K562 (cell line): Measurements from ENCODE around the gene CIAO3. TPM values are rescaled to one million over a fixed set of nuclear protein-coding genes. Genes with fewer than 3 reads are reported as not detected.

Source experiments
- BHLHE40 ChIP-seq: IDR thresholded peaks from 2 replicates; pipeline ENCODE4 v1.6.1; 2011; ENCODE audit warnings: low read length, improper control_type of control experiment
- EGR1 ChIP-seq: fragments of 450-650 bp; conservative IDR thresholded peaks from 2 replicates; pipeline ENCODE4 v1.6.1; 2017; ENCODE audit warnings: mild to moderate bottlenecking
- EP400 ChIP-seq: fragments of 450-650 bp; IDR thresholded peaks from 2 replicates; pipeline ENCODE4 v1.6.1; 2017; ENCODE audit warnings: antibody characterized with exemption, mild to moderate bottlenecking, moderate library complexity
- FIP1L1 ChIP-seq: fragments of 200-400 bp; formaldehyde crosslinking; IDR thresholded peaks from 2 replicates; pipeline ENCODE4 v1.6.1; 2018; ENCODE audit warnings: mild to moderate bottlenecking, low read depth, low read length; ENCODE audit not compliant: poor library complexity, severe bottlenecking
- GABPB1 ChIP-seq: sonication (generic); formaldehyde crosslinking; IDR thresholded peaks from 2 replicates; pipeline ENCODE4 v1.8.0; 2022; ENCODE audit warnings: mild to moderate bottlenecking, missing genetic modification reagents
- KHSRP ChIP-seq: fragments of 450-650 bp; IDR thresholded peaks from 2 replicates; pipeline ENCODE4 v1.6.1; 2017
- MCM7 ChIP-seq, 2 experiments: fragments of 450-650 bp; IDR thresholded peaks; 2 replicates each; pipeline ENCODE4 v1.6.1; 2016 to 2018
- NFIC ChIP-seq: fragments of 450-650 bp; IDR thresholded peaks from 2 replicates; pipeline ENCODE4 v1.6.1; 2017; ENCODE audit warnings: mild to moderate bottlenecking, inconsistent platforms
- POLR2G ChIP-seq: fragments of 200-400 bp; formaldehyde crosslinking; IDR thresholded peaks from 2 replicates; pipeline ENCODE4 v1.6.1; 2017; ENCODE audit warnings: low read depth, mild to moderate bottlenecking, antibody characterized with exemption, low read length, moderate library complexity
- RB1 ChIP-seq: fragments of 450-650 bp; IDR thresholded peaks from 2 replicates; pipeline ENCODE4 v1.6.1; 2017; ENCODE audit warnings: low read depth, mild to moderate bottlenecking
- RBBP5 ChIP-seq: fragments of 200-600 bp; sonication (generic); IDR thresholded peaks from 2 replicates; pipeline ENCODE4 v1.6.1; 2012; ENCODE audit warnings: borderline replicate concordance, mild to moderate bottlenecking, low read length, control low read depth, inconsistent platforms; ENCODE audit not compliant: insufficient read depth, poor library complexity, severe bottlenecking
- RBM34 ChIP-seq: fragments of 200-400 bp; formaldehyde crosslinking; IDR thresholded peaks from 2 replicates; pipeline ENCODE4 v1.6.1; 2018; ENCODE audit warnings: low read length, borderline replicate concordance; ENCODE audit not compliant: insufficient read depth
- SIN3B ChIP-seq: fragments of 450-650 bp; IDR thresholded peaks from 2 replicates; pipeline ENCODE4 v1.6.1; 2017; ENCODE audit warnings: low read depth, mild to moderate bottlenecking, moderate library complexity
- SMC3 ChIP-seq: conservative IDR thresholded peaks from 2 replicates; pipeline ENCODE4 v1.6.1; 2011; ENCODE audit warnings: low read depth, low read length, improper control_type of control experiment; ENCODE audit not compliant: insufficient read depth
- THAP12 ChIP-seq: fragments of 250-450 bp; sonication (Bioruptor Pico); IDR thresholded peaks from 2 replicates; pipeline ENCODE4 v1.9.0; 2021; ENCODE audit warnings: mild to moderate bottlenecking, inconsistent platforms
- ZNF253 ChIP-seq: fragments of 250-450 bp; sonication (Bioruptor Pico); conservative IDR thresholded peaks from 2 replicates; pipeline ENCODE4 v1.6.1; 2021; ENCODE audit warnings: mild to moderate bottlenecking
- ZNF511 ChIP-seq: sonication (generic); formaldehyde crosslinking; IDR thresholded peaks from 2 replicates; pipeline ENCODE4 v1.8.0; 2022; ENCODE audit warnings: mild to moderate bottlenecking, missing genetic modification reagents
- polyA plus RNA-seq, 8 experiments: library from polyadenylated mRNA; depleted of rRNA in 4 of 8; stranded (reverse) in 5 of 8; unstranded in 3 of 8; fragments of >200 nt; fragmentation: Nextera tagmentation in 2 of 8; fragmentation: Illumina TruSeq in 1 of 8; extraction: Ambion mirVana in 2 of 8; extraction: Trizol in 1 of 8; gene quantifications; 2 replicates each; pipeline versions ENCODE4 v1.2.1 to v1.2.3, GENCODE V29; 2011 to 2014; ENCODE audit warnings: inconsistent platforms in 1 of 8, missing spikeins in 1 of 8
- total RNA-seq, 7 experiments: library from RNA; depleted of rRNA in 6 of 7; stranded (reverse); fragments of >200 nt in 6 of 7; fragmentation: Illumina TruSeq in 2 of 7; extraction: Trizol in 2 of 7; gene quantifications; 2 replicates each; pipeline versions ENCODE4 v1.2.1 to v1.2.3, GENCODE V29; 2011 to 2021; ENCODE audit warnings: low replicate concordance in 1 of 7
- TF ChIP-seq, protein P1 (sequence below): fragments of 450-650 bp; IDR thresholded peaks from 2 replicates; pipeline ENCODE4 v1.6.1; 2014; ENCODE audit warnings: low read depth, mild to moderate bottlenecking, moderate library complexity, borderline replicate concordance

Gene CIAO3
- total and polyA plus RNA-seq, 9 of the 15 experiments (the other 6 are each of a cell fraction or from before 2014, with no cell fraction given), result 2.2 to 35.6 (median 18.7) TPM

- TF ChIP-seq BHLHE40 (peak; percentile 59), FIP1L1 (peak; percentile 20), THAP12 (CRISPR knock-in tag) (0 out of 2 replicates have a peak, but pooled peaks have one; percentile 46), RBBP5 (peak; percentile 65), SMC3 (no peak), GABPB1 (CRISPR knock-in tag) (peak; percentile 51; the same call in 1 of the 2 replicates), SIN3B (peak; percentile 88), RB1 (peak; percentile 84), MCM7 (IDR thresholded peaks at IDR 0.05) (peak in 1 of 2 experiments; percentile 98; a peak in 2 of 4 replicates), EP400 (peak; percentile 65; the same call in 1 of the 2 replicates), ZNF511 (CRISPR knock-in tag) (peak; percentile 52; the same call in 1 of the 2 replicates), POLR2G (peak; percentile 81), RBM34 (0 out of 2 replicates have a peak, but pooled peaks have one; percentile 41), EGR1 (peak; percentile 10; the same call in 1 of the 2 replicates), ZNF253 (CRISPR knock-in tag) (no peak), KHSRP (no peak), NFIC (peak; percentile 77)
- TF ChIP-seq, protein P1, sequence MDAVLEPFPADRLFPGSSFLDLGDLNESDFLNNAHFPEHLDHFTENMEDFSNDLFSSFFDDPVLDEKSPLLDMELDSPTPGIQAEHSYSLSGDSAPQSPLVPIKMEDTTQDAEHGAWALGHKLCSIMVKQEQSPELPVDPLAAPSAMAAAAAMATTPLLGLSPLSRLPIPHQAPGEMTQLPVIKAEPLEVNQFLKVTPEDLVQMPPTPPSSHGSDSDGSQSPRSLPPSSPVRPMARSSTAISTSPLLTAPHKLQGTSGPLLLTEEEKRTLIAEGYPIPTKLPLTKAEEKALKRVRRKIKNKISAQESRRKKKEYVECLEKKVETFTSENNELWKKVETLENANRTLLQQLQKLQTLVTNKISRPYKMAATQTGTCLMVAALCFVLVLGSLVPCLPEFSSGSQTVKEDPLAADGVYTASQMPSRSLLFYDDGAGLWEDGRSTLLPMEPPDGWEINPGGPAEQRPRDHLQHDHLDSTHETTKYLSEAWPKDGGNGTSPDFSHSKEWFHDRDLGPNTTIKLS, result peak; percentile 57; the same call in 1 of the 2 replicates
These were observed 47.8 kb upstream of the CIAO3 start, which contains the start of gene CHTF18 (continued) for GRCh38 chr16:788399-789126.
